ENCODE data around the gene BTG1.
"Not testable (repeated sequence)": the region's sequence is repeated elsewhere in the genome, so short reads cannot be mapped to it uniquely, and the experiment has no call there.

The BTG1 gene

GRCh38 chr12:92147491-92147890, 1.8 kb upstream of the BTG1 start:
- DNase-seq, result no peak

- DNase-seq, result no peak
Observed at GRCh38 chr12:92146497-92147224, 1.0 kb upstream of the BTG1 start.

GRCh38 chr12:92145481-92145730, 240 bp downstream of the BTG1 start:
- peak in 1 of 2 donors; percentile 58 for DNase-seq

- DNase-seq, result peak; percentile 60 to 61
Observed at GRCh38 chr12:92144631-92145480, 790 bp downstream of the BTG1 start.

GRCh38 chr12:92143686-92144630, 1.7 kb downstream of the BTG1 start:
- DNase-seq, result peak; percentile 65 to 71

- no peak for DNase-seq
Observed at GRCh38 chr12:92143258-92143657, 2.4 kb downstream of the BTG1 start.

- DNase-seq, result no peak
Observed at GRCh38 chr12:92142251-92142926, 3.3 kb downstream of the BTG1 start.

GRCh38 chr12:92141591-92142121, 4.0 kb downstream of the BTG1 start:
- DNase-seq, result no peak

- no peak for DNase-seq
Observed at GRCh38 chr12:92140896-92141536, 4.6 kb downstream of the BTG1 start.

- no peak for DNase-seq
Observed at GRCh38 chr12:92140156-92140555, 5.5 kb downstream of the BTG1 start.

- no peak for DNase-seq
Observed at GRCh38 chr12:92139634-92140150, 6.0 kb downstream of the BTG1 start.

GRCh38 chr12:92138626-92139025, 7.0 kb downstream of the BTG1 start:
- no peak for DNase-seq

- DNase-seq, result no peak
Observed at GRCh38 chr12:92138144-92138543, 7.5 kb downstream of the BTG1 start.

- DNase-seq, result no peak
Observed at GRCh38 chr12:92136965-92137721, 8.5 kb downstream of the BTG1 start.

- no peak for DNase-seq
Observed at GRCh38 chr12:92136026-92136730, 9.5 kb downstream of the BTG1 start.

- DNase-seq, result not testable (repeated sequence)
Observed at GRCh38 chr12:92135541-92135940, 10.1 kb downstream of the BTG1 start.

GRCh38 chr12:92134638-92135274, 10.9 kb downstream of the BTG1 start:
- DNase-seq, result no peak

GRCh38 chr12:92133795-92134637, 11.6 kb downstream of the BTG1 start:
- DNase-seq, result no peak

- no peak for DNase-seq
Observed at GRCh38 chr12:92133171-92133570, 12.5 kb downstream of the BTG1 start.
